Fibroblast of lung (primary cell): Measurements from ENCODE around the gene BFSP2.

ENCODE experiments used
- EZH2 ChIP-seq: IDR thresholded peaks from 2 replicates; pipeline ENCODE4 v1.5.1; 2012; ENCODE audit warnings: low read length, control low read depth, mild to moderate bottlenecking; ENCODE audit errors: missing control alignments
- TF ChIP-seq, protein P1 (sequence below), 2 donors: IDR thresholded peaks in 1 of 2; conservative IDR thresholded peaks in 1 of 2; 1 replicate in 1 of 2; 2 replicates in 1 of 2; pipeline ENCODE4 v1.5.1; 2011 to 2012; ENCODE audit warnings: low read length in 2 of 2, control low read depth in 1 of 2, inconsistent platforms in 1 of 2, low read depth in 1 of 2, mild to moderate bottlenecking in 1 of 2

DNA sequence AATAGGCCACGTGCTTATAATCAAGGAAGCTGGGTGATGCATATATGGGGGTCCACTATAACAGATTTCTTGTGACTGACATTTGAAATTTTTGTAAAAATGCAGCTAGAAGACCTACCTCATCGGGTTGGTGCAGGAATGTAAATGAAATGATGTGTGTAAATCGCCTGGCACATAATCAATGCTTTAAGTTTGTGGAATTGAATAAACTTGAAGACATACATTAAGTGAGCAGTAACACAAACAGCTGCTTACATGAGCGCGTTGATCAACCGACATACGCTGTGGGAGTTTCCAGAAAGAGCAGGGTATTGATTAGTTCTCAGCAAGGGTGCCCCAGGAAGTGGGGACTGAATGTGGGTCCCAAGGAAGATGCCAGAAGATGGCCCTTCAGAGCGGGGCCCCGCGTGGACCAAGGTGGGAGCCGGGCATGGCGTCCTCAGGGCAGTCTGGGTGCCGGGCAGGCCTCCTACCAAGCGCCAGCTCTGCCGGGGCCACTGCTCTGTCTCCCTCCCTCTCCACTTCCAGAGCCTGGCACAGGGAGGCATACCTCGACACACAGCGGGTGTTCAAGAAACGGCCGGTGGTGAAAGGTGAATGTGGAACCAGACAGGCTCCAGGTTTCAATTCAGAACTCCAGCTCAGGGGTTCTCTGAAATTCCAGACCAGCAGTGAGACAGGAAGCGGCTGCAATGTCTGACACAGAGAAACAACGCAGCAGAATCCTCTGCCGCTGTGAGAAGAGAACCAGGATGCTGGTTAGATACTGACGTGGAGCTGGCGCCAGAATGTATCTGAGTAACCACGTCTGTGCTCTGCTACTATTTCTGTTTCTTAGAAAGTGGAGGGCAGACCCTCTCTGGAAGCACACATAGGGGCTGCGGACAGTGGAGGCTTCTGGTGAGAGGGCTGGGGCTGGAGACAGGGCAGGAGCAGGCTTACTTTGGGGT is 12.6 kb downstream of the BFSP2 start:
- TF ChIP-seq, protein P1, sequence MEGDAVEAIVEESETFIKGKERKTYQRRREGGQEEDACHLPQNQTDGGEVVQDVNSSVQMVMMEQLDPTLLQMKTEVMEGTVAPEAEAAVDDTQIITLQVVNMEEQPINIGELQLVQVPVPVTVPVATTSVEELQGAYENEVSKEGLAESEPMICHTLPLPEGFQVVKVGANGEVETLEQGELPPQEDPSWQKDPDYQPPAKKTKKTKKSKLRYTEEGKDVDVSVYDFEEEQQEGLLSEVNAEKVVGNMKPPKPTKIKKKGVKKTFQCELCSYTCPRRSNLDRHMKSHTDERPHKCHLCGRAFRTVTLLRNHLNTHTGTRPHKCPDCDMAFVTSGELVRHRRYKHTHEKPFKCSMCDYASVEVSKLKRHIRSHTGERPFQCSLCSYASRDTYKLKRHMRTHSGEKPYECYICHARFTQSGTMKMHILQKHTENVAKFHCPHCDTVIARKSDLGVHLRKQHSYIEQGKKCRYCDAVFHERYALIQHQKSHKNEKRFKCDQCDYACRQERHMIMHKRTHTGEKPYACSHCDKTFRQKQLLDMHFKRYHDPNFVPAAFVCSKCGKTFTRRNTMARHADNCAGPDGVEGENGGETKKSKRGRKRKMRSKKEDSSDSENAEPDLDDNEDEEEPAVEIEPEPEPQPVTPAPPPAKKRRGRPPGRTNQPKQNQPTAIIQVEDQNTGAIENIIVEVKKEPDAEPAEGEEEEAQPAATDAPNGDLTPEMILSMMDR (conservative IDR thresholded peaks at IDR 0.05 in 1 of 2, IDR thresholded peaks at IDR 0.05 in 1 of 2; ENCODE audit: low read depth in 1 of 2, low read length in 2 of 2), result no peak
- TF ChIP-seq EZH2, result no peak
